ENCODE data around the gene ITGAV.

GRCh38 chr2:186610785-186611184 lies 20.9 kb downstream of the ITGAV start:
- TF ChIP-seq CTCF (IDR thresholded peaks at IDR 0.05) (no peak), POLR2AphosphoS5 (IDR thresholded peaks at IDR 0.05) (no peak), POLR2A (IDR thresholded peaks at IDR 0.05) (no peak)

Data from gastroesophageal sphincter (tissue), 3 donors.